ENCODE data around the gene SARDH. TPM values are rescaled to one million over a fixed set of nuclear protein-coding genes. Genes with fewer than 3 reads are reported as not detected.

Gene SARDH
- polyA plus RNA-seq, 1 donor (not counting 4 experiments of a cell fraction or from before 2014, with no cell fraction given), result 0.03 TPM

DNA sequence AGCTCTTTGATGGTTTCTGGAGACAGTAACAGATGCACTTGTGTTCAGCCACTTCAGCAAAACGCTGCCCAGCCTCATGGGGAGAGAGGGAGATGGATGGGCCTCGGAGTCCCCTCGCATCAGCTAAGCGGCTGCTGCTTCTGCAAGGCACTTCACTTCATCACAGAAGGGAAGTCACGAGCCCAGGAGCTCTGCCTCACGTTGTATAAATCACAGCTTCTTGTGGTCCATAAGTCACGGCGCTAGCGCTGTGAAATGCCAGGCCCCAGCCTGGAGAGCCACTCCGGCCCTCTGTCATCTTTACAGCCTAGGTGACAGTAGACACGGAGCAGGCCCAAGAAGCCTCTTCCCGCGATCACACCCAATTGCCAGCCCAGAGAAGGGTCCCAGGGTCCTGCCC, 78.6 kb downstream of the SARDH start:
- no peaks in the 10 kb centered on the region for H3K79me2 ChIP-seq (ENCODE audit: control insufficient read depth, insufficient read depth, low read length)
- FAIRE-seq, result no peak
- no peak overlapping the region for H3K4me2 ChIP-seq (ENCODE audit: control insufficient read depth, extremely low read depth, insufficient read depth, low read depth, low read length)
- H3K36me3 ChIP-seq (ENCODE audit: control insufficient read depth in 2 of 2, extremely low read depth in 1 of 2, insufficient read depth in 2 of 2, low read length in 2 of 2), result no peaks in the 10 kb centered on the region
- no peak overlapping the region for H3K9ac ChIP-seq (ENCODE audit: control insufficient read depth, extremely low read depth, insufficient read depth, low read length)
- DNase-seq (ENCODE audit: low read depth, low spot score), result no peak
- H3K4me3 ChIP-seq (ENCODE audit: control insufficient read depth in 2 of 3, extremely low read depth in 1 of 3, insufficient read depth in 2 of 3, low read depth in 1 of 3, low read length in 3 of 3), result no peak overlapping the region
- no peak overlapping the region for H2AFZ ChIP-seq (ENCODE audit: control insufficient read depth, low read length)
- H3K27ac ChIP-seq (ENCODE audit: control insufficient read depth, insufficient read depth, low read length), result no peak overlapping the region
- H3K27me3 ChIP-seq (ENCODE audit: control insufficient read depth, extremely low read depth, insufficient read depth, low read length), result peaks cover 92% of the 10 kb centered on the region
- H3K4me1 ChIP-seq (ENCODE audit: control insufficient read depth, extremely low read depth, insufficient read depth, low read length), result peaks cover 5% of the 10 kb centered on the region
- no peaks in the 10 kb centered on the region for H3K9me3 ChIP-seq (ENCODE audit: control insufficient read depth, low read depth, low read length)
- H3K9me1 ChIP-seq (ENCODE audit: control insufficient read depth, extremely low read depth, insufficient read depth, low read length), result no peaks in the 10 kb centered on the region
- TF ChIP-seq, protein P1, sequence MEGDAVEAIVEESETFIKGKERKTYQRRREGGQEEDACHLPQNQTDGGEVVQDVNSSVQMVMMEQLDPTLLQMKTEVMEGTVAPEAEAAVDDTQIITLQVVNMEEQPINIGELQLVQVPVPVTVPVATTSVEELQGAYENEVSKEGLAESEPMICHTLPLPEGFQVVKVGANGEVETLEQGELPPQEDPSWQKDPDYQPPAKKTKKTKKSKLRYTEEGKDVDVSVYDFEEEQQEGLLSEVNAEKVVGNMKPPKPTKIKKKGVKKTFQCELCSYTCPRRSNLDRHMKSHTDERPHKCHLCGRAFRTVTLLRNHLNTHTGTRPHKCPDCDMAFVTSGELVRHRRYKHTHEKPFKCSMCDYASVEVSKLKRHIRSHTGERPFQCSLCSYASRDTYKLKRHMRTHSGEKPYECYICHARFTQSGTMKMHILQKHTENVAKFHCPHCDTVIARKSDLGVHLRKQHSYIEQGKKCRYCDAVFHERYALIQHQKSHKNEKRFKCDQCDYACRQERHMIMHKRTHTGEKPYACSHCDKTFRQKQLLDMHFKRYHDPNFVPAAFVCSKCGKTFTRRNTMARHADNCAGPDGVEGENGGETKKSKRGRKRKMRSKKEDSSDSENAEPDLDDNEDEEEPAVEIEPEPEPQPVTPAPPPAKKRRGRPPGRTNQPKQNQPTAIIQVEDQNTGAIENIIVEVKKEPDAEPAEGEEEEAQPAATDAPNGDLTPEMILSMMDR (optimal IDR thresholded peaks at IDR 0.05 in 1 of 3, IDR thresholded peaks at IDR 0.05 in 1 of 3, conservative IDR thresholded peaks at IDR 0.05 in 1 of 3; ENCODE audit: extremely low read depth in 1 of 3, insufficient read depth in 2 of 3, low read length in 3 of 3), result no peak
- no peak for TF ChIP-seq EZH2 (IDR thresholded peaks at IDR 0.05; ENCODE audit: low read length)
- dilution Hi-C loops (cut with MboI; ENCODE audit: extremely low pct_ligation_motif_present, low sequenced_read_pairs), result no loop called here
- no peaks in the 10 kb centered on the region for H4K20me1 ChIP-seq (ENCODE audit: control insufficient read depth, extremely low read depth, insufficient read depth, low read length)

DNA sequence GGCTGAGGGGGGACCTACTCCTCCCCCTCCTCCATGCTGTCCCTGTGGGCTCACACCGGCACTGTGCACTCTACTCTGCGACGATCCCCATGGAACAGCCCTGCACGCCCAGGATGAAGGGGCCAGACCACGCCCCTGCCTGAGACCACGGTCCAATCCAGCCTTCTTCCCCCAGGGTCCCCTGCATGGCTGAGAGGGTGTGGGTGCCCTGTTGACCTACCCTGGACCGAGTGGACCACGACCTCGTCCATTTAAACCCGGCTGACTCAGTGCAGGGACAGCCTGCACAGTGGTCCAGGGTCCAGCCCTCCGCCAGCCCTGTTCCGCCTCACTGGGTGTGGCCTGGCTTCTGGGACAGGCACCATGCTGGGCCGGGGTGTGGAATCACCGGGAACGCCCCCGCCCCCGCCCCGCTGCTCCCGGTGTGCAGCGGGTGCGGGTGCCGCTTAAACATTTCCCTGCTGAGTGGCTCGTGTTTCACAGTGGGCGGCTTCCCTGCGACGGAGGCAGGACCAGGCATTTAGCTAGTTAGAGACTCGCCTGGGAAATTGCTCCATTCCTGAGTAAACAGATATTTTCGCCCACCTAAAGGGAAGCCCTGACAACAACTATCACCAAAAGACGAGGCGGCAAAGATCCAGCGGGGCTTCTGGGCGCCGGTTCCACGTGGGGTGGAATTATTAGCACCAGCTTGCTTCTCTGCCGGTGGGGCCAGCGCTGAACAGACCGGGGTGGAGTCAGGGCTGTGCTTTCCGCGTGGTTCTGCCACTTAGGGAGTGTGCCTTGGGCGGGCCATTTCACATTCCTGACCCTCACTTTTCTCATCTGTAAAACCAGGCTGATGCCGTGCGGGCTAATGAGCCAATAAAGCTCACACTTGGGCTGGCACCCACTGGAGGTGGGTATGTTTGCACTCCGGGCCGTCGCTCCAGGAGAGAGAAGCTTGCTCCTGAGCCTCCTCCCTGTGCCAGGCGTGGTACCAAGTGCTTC, 79.4 kb downstream of the SARDH start:
- TF ChIP-seq EZH2 (IDR thresholded peaks at IDR 0.05; ENCODE audit: low read length), result peak; percentile 68
- TF ChIP-seq, protein P1 (optimal IDR thresholded peaks at IDR 0.05 in 1 of 3, IDR thresholded peaks at IDR 0.05 in 1 of 3, conservative IDR thresholded peaks at IDR 0.05 in 1 of 3; ENCODE audit: extremely low read depth in 1 of 3, insufficient read depth in 2 of 3, low read length in 3 of 3), result no peak
- H2AFZ ChIP-seq (ENCODE audit: control insufficient read depth, low read length), result no peak overlapping the region
- DNase-seq (ENCODE audit: low read depth, low spot score), result no peak
- peaks cover 90% of the 10 kb centered on the region for H3K27me3 ChIP-seq (ENCODE audit: control insufficient read depth, extremely low read depth, insufficient read depth, low read length)
- no peaks in the 10 kb centered on the region for H3K79me2 ChIP-seq (ENCODE audit: control insufficient read depth, insufficient read depth, low read length)
- H3K27ac ChIP-seq (ENCODE audit: control insufficient read depth, insufficient read depth, low read length), result no peak overlapping the region
- dilution Hi-C loops (cut with MboI; ENCODE audit: extremely low pct_ligation_motif_present, low sequenced_read_pairs), result no loop called here
- H3K4me2 ChIP-seq (ENCODE audit: control insufficient read depth, extremely low read depth, insufficient read depth, low read depth, low read length), result peak overlapping the region; percentile 22
- no peaks in the 10 kb centered on the region for H3K36me3 ChIP-seq (ENCODE audit: control insufficient read depth in 2 of 2, extremely low read depth in 1 of 2, insufficient read depth in 2 of 2, low read length in 2 of 2)
- H3K9ac ChIP-seq (ENCODE audit: control insufficient read depth, extremely low read depth, insufficient read depth, low read length), result no peak overlapping the region
- H3K9me3 ChIP-seq (ENCODE audit: control insufficient read depth, low read depth, low read length), result no peaks in the 10 kb centered on the region
- H4K20me1 ChIP-seq (ENCODE audit: control insufficient read depth, extremely low read depth, insufficient read depth, low read length), result no peaks in the 10 kb centered on the region
- no peak for FAIRE-seq
- peaks cover 5% of the 10 kb centered on the region for H3K4me1 ChIP-seq (ENCODE audit: control insufficient read depth, extremely low read depth, insufficient read depth, low read length)
- no peaks in the 10 kb centered on the region for H3K9me1 ChIP-seq (ENCODE audit: control insufficient read depth, extremely low read depth, insufficient read depth, low read length)
- H3K4me3 ChIP-seq (ENCODE audit: control insufficient read depth in 2 of 3, extremely low read depth in 1 of 3, insufficient read depth in 2 of 3, low read depth in 1 of 3, low read length in 3 of 3), result peak overlapping the region in 1 of 3 experiments; percentile 19

All from keratinocyte (primary cell).